HepG2 (cell line): ENCODE data around the gene TCAP. TPM values are rescaled to one million over a fixed set of nuclear protein-coding genes. Genes with fewer than 3 reads are reported as not detected.
A peak's percentile ranks its signal among the peaks of the same experiment; 100 is the strongest.

Experiments
- HNRNPUL1 ChIP-seq: fragments of 200-400 bp; formaldehyde crosslinking; IDR thresholded peaks from 2 replicates; pipeline ENCODE4 v1.6.1; 2017; ENCODE audit warnings: low read depth, mild to moderate bottlenecking, low read length, moderate library complexity
- KLF6 ChIP-seq: IDR thresholded peaks from 2 replicates; pipeline ENCODE4 v1.8.0; 2016; ENCODE audit warnings: missing biosample characterization, missing genetic modification reagents
- MEIS1 ChIP-seq: sonication (generic); formaldehyde crosslinking; IDR thresholded peaks from 2 replicates; pipeline ENCODE4 v1.9.0; 2021; ENCODE audit warnings: mild to moderate bottlenecking, missing genetic modification reagents, moderate library complexity, borderline replicate concordance
- RBM39 ChIP-seq: fragments of 200-400 bp; formaldehyde crosslinking; IDR thresholded peaks from one replicate; pipeline ENCODE4 v1.6.1; 2018; ENCODE audit warnings: antibody characterized with exemption, mild to moderate bottlenecking, low read depth, low read length; ENCODE audit not compliant: poor library complexity, severe bottlenecking
- SMAD3 ChIP-seq: sonication (generic); formaldehyde crosslinking; IDR thresholded peaks from 2 replicates; pipeline ENCODE4 v1.4.0; 2020; ENCODE audit warnings: missing genetic modification reagents
- ZNF20 ChIP-seq: sonication (generic); formaldehyde crosslinking; IDR thresholded peaks from 2 replicates; pipeline ENCODE4 v1.4.0; 2020; ENCODE audit warnings: mild to moderate bottlenecking, moderate library complexity, missing genetic modification reagents
- ZNF296 ChIP-seq: sonication (generic); formaldehyde crosslinking; conservative IDR thresholded peaks from 2 replicates; pipeline ENCODE4 v1.5.0; 2020; ENCODE audit warnings: mild to moderate bottlenecking, missing genetic modification reagents
- ZNF616 ChIP-seq: sonication (generic); formaldehyde crosslinking; IDR thresholded peaks from 2 replicates; pipeline ENCODE4 v1.5.0; 2020; ENCODE audit warnings: low read depth, mild to moderate bottlenecking, missing genetic modification reagents
- ZSCAN21 ChIP-seq: sonication (generic); formaldehyde crosslinking; IDR thresholded peaks from 2 replicates; pipeline ENCODE4 v1.8.0; 2022; ENCODE audit warnings: mild to moderate bottlenecking, missing genetic modification reagents, moderate library complexity, borderline replicate concordance
- polyA plus RNA-seq, 8 experiments: library from polyadenylated mRNA; depleted of rRNA in 3 of 8; stranded (reverse) in 7 of 8; unstranded in 1 of 8; fragments of >200 nt; fragmentation: Illumina TruSeq in 4 of 8; extraction: Trizol in 4 of 8; gene quantifications; 2 replicates each; pipeline versions ENCODE4 v1.2.1 to v1.2.3, GENCODE V29; 2011 to 2016; ENCODE audit warnings: low read depth in 4 of 8, missing spikeins in 1 of 8, mixed read lengths in 1 of 8; ENCODE audit not compliant: insufficient read depth in 1 of 8
- total RNA-seq, 5 experiments: library from RNA; depleted of rRNA; stranded (reverse); fragments of >200 nt; fragmentation: Illumina TruSeq; extraction: Trizol; gene quantifications; 2 replicates each; pipeline ENCODE4 v1.2.3, GENCODE V29; 2016; ENCODE audit warnings: low read depth in 1 of 5
- TF ChIP-seq, protein P1 (sequence below), 2 experiments: fragments of 450-650 bp in 1 of 2; sonication (generic) in 1 of 2; formaldehyde crosslinking in 1 of 2; IDR thresholded peaks; 2 replicates each; pipeline versions ENCODE4 v1.6.1 to v1.8.0; 2016 to 2022; ENCODE audit warnings: antibody characterized with exemption in 1 of 2, mild to moderate bottlenecking in 1 of 2, missing genetic modification reagents in 1 of 2
- TF ChIP-seq, protein P2 (sequence below): sonication (generic); formaldehyde crosslinking; conservative IDR thresholded peaks from 2 replicates; pipeline ENCODE4 v1.5.0; 2020; ENCODE audit warnings: missing genetic modification reagents
- TF ChIP-seq, protein P3 (sequence below): sonication (generic); formaldehyde crosslinking; IDR thresholded peaks from 2 replicates; pipeline ENCODE4 v1.4.0; 2020; ENCODE audit warnings: low read depth, mild to moderate bottlenecking, missing genetic modification reagents
- TF ChIP-seq, protein P4 (sequence below): sonication (generic); formaldehyde crosslinking; IDR thresholded peaks from 2 replicates; pipeline ENCODE4 v1.5.0; 2020; ENCODE audit warnings: mild to moderate bottlenecking, missing genetic modification reagents, borderline replicate concordance

TCAP gene
- total and polyA plus RNA-seq, 2 of the 13 experiments (the other 11 are each of a cell fraction or from before 2014, with no cell fraction given): 0.24 to 0.65 TPM

DNA sequence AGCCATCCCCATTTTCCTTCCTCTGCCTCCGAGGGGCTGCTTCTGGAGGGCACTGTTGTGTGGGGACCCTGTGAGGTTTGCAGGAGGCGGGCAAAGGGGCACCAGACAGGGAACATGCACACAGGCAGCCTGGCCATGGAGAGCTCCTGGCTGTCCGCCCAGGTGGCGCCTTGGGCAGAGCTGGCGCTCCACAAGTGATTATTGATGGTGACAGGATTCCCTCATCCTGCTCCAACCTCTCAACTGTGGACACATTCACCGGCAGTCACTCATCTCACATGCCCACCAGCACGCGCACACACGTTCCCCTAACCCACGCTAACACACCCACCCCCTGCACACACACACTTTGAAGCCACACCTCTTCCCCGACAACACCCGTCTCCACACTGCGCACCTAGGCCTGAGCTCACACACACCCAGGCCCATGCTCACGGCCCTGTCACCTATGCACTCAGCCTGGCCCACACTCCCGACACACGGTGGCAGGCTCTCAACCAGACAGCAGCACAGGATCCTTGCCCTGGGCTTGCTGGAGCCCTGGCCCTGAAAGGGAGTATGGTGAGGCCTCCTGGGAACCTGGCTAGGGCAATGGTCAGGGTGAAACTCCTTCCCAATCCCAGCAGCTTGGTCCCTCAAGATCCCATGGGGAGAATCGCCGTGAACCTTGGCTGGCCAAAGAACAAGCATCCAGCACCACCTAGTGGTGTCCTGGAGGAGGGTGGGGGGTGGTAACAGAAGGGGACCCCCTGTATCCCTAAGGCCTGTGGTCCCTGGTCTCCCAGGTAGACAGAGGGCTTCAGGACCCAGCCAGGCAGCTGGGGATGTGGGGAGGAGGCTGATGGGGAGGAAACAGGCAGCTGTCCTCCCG is 6.7 kb downstream of the TCAP start (continued):
- TF ChIP-seq, protein P1, sequence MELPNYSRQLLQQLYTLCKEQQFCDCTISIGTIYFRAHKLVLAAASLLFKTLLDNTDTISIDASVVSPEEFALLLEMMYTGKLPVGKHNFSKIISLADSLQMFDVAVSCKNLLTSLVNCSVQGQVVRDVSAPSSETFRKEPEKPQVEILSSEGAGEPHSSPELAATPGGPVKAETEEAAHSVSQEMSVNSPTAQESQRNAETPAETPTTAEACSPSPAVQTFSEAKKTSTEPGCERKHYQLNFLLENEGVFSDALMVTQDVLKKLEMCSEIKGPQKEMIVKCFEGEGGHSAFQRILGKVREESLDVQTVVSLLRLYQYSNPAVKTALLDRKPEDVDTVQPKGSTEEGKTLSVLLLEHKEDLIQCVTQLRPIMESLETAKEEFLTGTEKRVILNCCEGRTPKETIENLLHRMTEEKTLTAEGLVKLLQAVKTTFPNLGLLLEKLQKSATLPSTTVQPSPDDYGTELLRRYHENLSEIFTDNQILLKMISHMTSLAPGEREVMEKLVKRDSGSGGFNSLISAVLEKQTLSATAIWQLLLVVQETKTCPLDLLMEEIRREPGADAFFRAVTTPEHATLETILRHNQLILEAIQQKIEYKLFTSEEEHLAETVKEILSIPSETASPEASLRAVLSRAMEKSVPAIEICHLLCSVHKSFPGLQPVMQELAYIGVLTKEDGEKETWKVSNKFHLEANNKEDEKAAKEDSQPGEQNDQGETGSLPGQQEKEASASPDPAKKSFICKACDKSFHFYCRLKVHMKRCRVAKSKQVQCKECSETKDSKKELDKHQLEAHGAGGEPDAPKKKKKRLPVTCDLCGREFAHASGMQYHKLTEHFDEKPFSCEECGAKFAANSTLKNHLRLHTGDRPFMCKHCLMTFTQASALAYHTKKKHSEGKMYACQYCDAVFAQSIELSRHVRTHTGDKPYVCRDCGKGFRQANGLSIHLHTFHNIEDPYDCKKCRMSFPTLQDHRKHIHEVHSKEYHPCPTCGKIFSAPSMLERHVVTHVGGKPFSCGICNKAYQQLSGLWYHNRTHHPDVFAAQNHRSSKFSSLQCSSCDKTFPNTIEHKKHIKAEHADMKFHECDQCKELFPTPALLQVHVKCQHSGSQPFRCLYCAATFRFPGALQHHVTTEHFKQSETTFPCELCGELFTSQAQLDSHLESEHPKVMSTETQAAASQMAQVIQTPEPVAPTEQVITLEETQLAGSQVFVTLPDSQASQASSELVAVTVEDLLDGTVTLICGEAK (IDR thresholded peaks at IDR 0.05): no peak
- TF ChIP-seq, protein P1 (CRISPR knock-in tag; IDR thresholded peaks at IDR 0.05): peak; percentile 75; the same call in 1 of the 2 replicates
- TF ChIP-seq ZNF616 (CRISPR knock-in tag) (peak; percentile 75; the same call in 1 of the 2 replicates), SMAD3 (0 out of 2 replicates have a peak, but pooled peaks have one; percentile 21), RBM39 (peak; percentile 40), MEIS1 (CRISPR knock-in tag) (peak; percentile 78; the same call in 1 of the 2 replicates), ZNF20 (CRISPR knock-in tag) (no peak), KLF6 (CRISPR knock-in tag) (no peak), ZNF296 (no peak), ZSCAN21 (CRISPR knock-in tag) (peak; percentile 91), HNRNPUL1 (no peak)
- TF ChIP-seq, protein P2, sequence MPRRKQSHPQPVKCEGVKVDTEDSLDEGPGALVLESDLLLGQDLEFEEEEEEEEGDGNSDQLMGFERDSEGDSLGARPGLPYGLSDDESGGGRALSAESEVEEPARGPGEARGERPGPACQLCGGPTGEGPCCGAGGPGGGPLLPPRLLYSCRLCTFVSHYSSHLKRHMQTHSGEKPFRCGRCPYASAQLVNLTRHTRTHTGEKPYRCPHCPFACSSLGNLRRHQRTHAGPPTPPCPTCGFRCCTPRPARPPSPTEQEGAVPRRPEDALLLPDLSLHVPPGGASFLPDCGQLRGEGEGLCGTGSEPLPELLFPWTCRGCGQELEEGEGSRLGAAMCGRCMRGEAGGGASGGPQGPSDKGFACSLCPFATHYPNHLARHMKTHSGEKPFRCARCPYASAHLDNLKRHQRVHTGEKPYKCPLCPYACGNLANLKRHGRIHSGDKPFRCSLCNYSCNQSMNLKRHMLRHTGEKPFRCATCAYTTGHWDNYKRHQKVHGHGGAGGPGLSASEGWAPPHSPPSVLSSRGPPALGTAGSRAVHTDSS (CRISPR knock-in tag): no peak
- TF ChIP-seq, protein P3, sequence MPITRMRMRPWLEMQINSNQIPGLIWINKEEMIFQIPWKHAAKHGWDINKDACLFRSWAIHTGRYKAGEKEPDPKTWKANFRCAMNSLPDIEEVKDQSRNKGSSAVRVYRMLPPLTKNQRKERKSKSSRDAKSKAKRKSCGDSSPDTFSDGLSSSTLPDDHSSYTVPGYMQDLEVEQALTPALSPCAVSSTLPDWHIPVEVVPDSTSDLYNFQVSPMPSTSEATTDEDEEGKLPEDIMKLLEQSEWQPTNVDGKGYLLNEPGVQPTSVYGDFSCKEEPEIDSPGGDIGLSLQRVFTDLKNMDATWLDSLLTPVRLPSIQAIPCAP (CRISPR knock-in tag): no peak
- TF ChIP-seq, protein P4, sequence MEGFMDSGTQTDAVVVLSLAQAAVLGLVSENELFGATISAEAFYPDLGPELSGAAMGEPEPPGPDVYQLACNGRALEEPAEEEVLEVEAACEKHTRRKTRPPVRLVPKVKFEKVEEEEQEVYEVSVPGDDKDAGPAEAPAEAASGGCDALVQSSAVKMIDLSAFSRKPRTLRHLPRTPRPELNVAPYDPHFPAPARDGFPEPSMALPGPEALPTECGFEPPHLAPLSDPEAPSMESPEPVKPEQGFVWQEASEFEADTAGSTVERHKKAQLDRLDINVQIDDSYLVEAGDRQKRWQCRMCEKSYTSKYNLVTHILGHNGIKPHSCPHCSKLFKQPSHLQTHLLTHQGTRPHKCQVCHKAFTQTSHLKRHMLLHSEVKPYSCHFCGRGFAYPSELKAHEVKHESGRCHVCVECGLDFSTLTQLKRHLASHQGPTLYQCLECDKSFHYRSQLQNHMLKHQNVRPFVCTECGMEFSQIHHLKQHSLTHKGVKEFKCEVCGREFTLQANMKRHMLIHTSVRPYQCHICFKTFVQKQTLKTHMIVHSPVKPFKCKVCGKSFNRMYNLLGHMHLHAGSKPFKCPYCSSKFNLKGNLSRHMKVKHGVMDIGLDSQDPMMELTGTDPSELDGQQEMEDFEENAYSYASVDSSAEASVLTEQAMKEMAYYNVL (CRISPR knock-in tag): 0 out of 2 replicates have a peak, but pooled peaks have one; percentile 6
